CD14-positive monocyte (primary cell): ENCODE results near the gene TICRR. TPM values are rescaled to one million over a fixed set of nuclear protein-coding genes. Genes with fewer than 3 reads are reported as not detected.
"Not testable (repeated sequence)": the region's sequence is repeated elsewhere in the genome, so short reads cannot be mapped to it uniquely, and the experiment has no call there.

ENCODE experiments used
- DNase-seq, 3 donors: peaks; one replicate each; pipeline ENCODE4 v3.0.0-alpha.2; 2011 to 2022
- H2AFZ ChIP-seq: 2 replicates; pipeline ENCODE4 v1.6.0; 2012; ENCODE audit warnings: mild to moderate bottlenecking, low read depth, low read length, inconsistent platforms; ENCODE audit not compliant: insufficient read depth, poor library complexity, severe bottlenecking
- H3K27ac ChIP-seq, 2 donors: 1 replicate in 1 of 2; 2 replicates in 1 of 2; pipeline ENCODE4 v1.5.1; 2012 to 2013; ENCODE audit warnings: low read length in 2 of 2, control low read depth in 1 of 2, inconsistent platforms in 1 of 2, low read depth in 1 of 2, mild to moderate bottlenecking in 1 of 2
- H3K27me3 ChIP-seq, 2 donors: one replicate each; pipeline versions ENCODE4 v1.6.0 to v1.6.1; 2011 to 2013; ENCODE audit warnings: low read length in 2 of 2; ENCODE audit not compliant: control insufficient read depth in 2 of 2, insufficient read depth in 2 of 2
- H3K36me3 ChIP-seq, 2 donors: replicated peaks in 1 of 2; 1 replicate in 1 of 2; 2 replicates in 1 of 2; pipeline versions ENCODE4 v1.5.1 to v1.6.1; 2012 to 2013; ENCODE audit warnings: low read length in 2 of 2, control low read depth in 1 of 2, inconsistent platforms in 1 of 2, mild to moderate bottlenecking in 1 of 2; ENCODE audit not compliant: insufficient read depth in 2 of 2, control insufficient read depth in 1 of 2
- H3K4me1 ChIP-seq, 2 donors: 1 replicate in 1 of 2; 2 replicates in 1 of 2; pipeline versions ENCODE4 v1.5.1 to v1.6.1; 2012 to 2013; ENCODE audit warnings: low read length in 2 of 2, control low read depth in 1 of 2, inconsistent platforms in 1 of 2, mild to moderate bottlenecking in 1 of 2, moderate library complexity in 1 of 2; ENCODE audit not compliant: insufficient read depth in 2 of 2, control insufficient read depth in 1 of 2
- H3K4me2 ChIP-seq: replicated peaks from 2 replicates; pipeline ENCODE3; 2012; ENCODE audit warnings: low read length, moderate library complexity, mild to moderate bottlenecking; ENCODE audit not compliant: poor library complexity, severe bottlenecking; ENCODE audit errors: extremely low read depth
- H3K4me3 ChIP-seq, 3 experiments: fragments of 200-600 bp in 1 of 3; sonication (generic) in 1 of 3; replicated peaks in 1 of 3; 1 replicate in 2 of 3; 2 replicates in 1 of 3; pipeline ENCODE4 v1.5.1; 2011 to 2013; ENCODE audit warnings: low read length in 3 of 3, mild to moderate bottlenecking in 3 of 3, control low read depth in 2 of 3, low read depth in 2 of 3, inconsistent platforms in 1 of 3, moderate library complexity in 1 of 3
- H3K79me2 ChIP-seq: 2 replicates; pipeline ENCODE4 v1.6.0; 2012; ENCODE audit warnings: mild to moderate bottlenecking, control low read depth, inconsistent platforms, low read length, moderate library complexity; ENCODE audit not compliant: insufficient read depth
- H3K9ac ChIP-seq: 2 replicates; pipeline ENCODE4 v1.6.0; 2017; ENCODE audit warnings: low read length, mild to moderate bottlenecking; ENCODE audit not compliant: insufficient read depth, poor library complexity, severe bottlenecking
- H3K9me3 ChIP-seq, 2 donors: replicated peaks in 1 of 2; 1 replicate in 1 of 2; 2 replicates in 1 of 2; pipeline versions ENCODE4 v1.5.1 to v1.6.1; 2012 to 2013; ENCODE audit warnings: low read length in 2 of 2, control low read depth in 1 of 2; ENCODE audit not compliant: control insufficient read depth in 1 of 2, insufficient read depth in 1 of 2
- H4K20me1 ChIP-seq: 2 replicates; pipeline ENCODE4 v1.6.0; 2012; ENCODE audit warnings: mild to moderate bottlenecking, low read length, control low read depth, moderate library complexity; ENCODE audit not compliant: insufficient read depth
- H3K27ac Mint-ChIP-seq, 7 donors: one replicate each; pipeline ENCODE4 v1.8.0; 2020; ENCODE audit warnings: mild to moderate bottlenecking in 7 of 7, mixed read lengths in 7 of 7, moderate library complexity in 6 of 7, inconsistent platforms in 2 of 7
- H3K27me3 Mint-ChIP-seq, 3 donors: one replicate each; pipeline ENCODE4 v1.8.0; 2021 to 2022; ENCODE audit warnings: low read depth in 3 of 3, mild to moderate bottlenecking in 3 of 3, mixed read lengths in 3 of 3, moderate library complexity in 3 of 3, inconsistent platforms in 1 of 3
- H3K36me3 Mint-ChIP-seq, 2 donors: one replicate each; pipeline ENCODE4 v1.8.0; 2020; ENCODE audit warnings: mixed read lengths in 2 of 2, inconsistent platforms in 1 of 2, mild to moderate bottlenecking in 1 of 2
- H3K4me1 Mint-ChIP-seq: one replicate; pipeline ENCODE4 v1.8.0; 2020; ENCODE audit warnings: mild to moderate bottlenecking, mixed read lengths
- H3K4me3 Mint-ChIP-seq, 2 donors: one replicate each; pipeline ENCODE4 v1.8.0; 2020; ENCODE audit warnings: mild to moderate bottlenecking in 2 of 2, mixed read lengths in 2 of 2, moderate library complexity in 1 of 2
- H3K9me3 Mint-ChIP-seq, 7 donors: one replicate each; pipeline ENCODE4 v1.8.0; 2020 to 2022; ENCODE audit warnings: mixed read lengths in 7 of 7, mild to moderate bottlenecking in 6 of 7, moderate library complexity in 6 of 7, inconsistent platforms in 2 of 7
- WGBS: methylation state at CpG from one replicate; pipeline ENCODE4 v1.1.5; 2013; ENCODE audit warnings: missing lambda C conversion rate; ENCODE audit not compliant: insufficient coverage; 5-methylcytosine and 5-hydroxymethylcytosine counted together
- intact Hi-C, 2 donors: fragments of 100-400 bp; cut with micrococcal nuclease; formaldehyde crosslinking; loops; one replicate each; pipeline versions ENCODE4 v1.15.0 to v1.15.1; 2023
- polyA plus RNA-seq, 3 donors: library from polyadenylated mRNA; depleted of rRNA in 1 of 3; unstranded in 2 of 3; stranded (reverse) in 1 of 3; fragments of 300-500 nt in 2 of 3; fragments of >200 nt in 1 of 3; fragmentation: Illumina TruSeq in 2 of 3; gene quantifications; 1 replicate in 2 of 3; 2 replicates in 1 of 3; pipeline ENCODE4 v1.2.3, GENCODE V29; 2012 to 2021
- TF ChIP-seq, protein P1 (sequence below): fragments of 200-600 bp; IDR thresholded peaks from one replicate; pipeline ENCODE4 v1.8.0; 2022; ENCODE audit warnings: antibody characterized with exemption, mild to moderate bottlenecking

Gene TICRR
- polyA plus RNA-seq, 3 donors = not detected

DNA sequence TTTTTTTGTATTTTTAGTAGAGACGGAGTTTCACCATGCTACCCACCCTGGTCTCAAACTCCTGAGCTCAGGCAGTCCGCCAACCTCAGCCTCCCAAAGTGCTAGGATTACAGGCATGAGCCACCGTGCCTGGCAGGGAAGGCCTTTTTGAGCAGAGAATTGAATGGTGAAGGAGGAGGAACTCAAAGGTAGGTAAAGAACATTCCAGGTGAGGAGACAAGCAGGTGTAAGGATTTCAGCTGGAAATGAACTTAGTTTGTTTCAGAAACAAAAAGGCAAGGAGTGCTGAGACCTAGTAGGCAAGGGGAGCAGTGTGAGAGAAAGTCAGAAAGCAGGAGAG, 2.5 kb downstream of the TICRR start:
- Histone ChIP-seq H3K36me3 (peaks cover 3 to 18% of the 10 kb centered on the region in 2 donors), H2AFZ (no peak overlapping the region), H3K9me3 (no peaks in the 10 kb centered on the region), H3K9ac (no peak overlapping the region), H3K4me2 (no peak overlapping the region), H3K4me3 (no peak overlapping the region), H4K20me1 (no peaks in the 10 kb centered on the region), H3K79me2 (peaks cover 75% of the 10 kb centered on the region), H3K27ac (no peak overlapping the region), H3K4me1 (peaks cover 24 to 35% of the 10 kb centered on the region in 2 donors), H3K27me3 (no peaks in the 10 kb centered on the region)
- peaks cover 0 to 5% (median 3%) of the 10 kb centered on the region in 3 donors for H3K27me3 Mint-ChIP-seq
- peak overlapping the region in 3 of 7 donors; percentile 23 to 77 (median 37) for H3K27ac Mint-ChIP-seq
- H3K9me3 Mint-ChIP-seq = peaks cover 0 to 3% (median 0%) of the 10 kb centered on the region in 7 donors
- no peak for DNase-seq
- H3K4me1 Mint-ChIP-seq = peaks cover 41% of the 10 kb centered on the region
- TF ChIP-seq, protein P1, sequence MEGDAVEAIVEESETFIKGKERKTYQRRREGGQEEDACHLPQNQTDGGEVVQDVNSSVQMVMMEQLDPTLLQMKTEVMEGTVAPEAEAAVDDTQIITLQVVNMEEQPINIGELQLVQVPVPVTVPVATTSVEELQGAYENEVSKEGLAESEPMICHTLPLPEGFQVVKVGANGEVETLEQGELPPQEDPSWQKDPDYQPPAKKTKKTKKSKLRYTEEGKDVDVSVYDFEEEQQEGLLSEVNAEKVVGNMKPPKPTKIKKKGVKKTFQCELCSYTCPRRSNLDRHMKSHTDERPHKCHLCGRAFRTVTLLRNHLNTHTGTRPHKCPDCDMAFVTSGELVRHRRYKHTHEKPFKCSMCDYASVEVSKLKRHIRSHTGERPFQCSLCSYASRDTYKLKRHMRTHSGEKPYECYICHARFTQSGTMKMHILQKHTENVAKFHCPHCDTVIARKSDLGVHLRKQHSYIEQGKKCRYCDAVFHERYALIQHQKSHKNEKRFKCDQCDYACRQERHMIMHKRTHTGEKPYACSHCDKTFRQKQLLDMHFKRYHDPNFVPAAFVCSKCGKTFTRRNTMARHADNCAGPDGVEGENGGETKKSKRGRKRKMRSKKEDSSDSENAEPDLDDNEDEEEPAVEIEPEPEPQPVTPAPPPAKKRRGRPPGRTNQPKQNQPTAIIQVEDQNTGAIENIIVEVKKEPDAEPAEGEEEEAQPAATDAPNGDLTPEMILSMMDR = no peak
- peaks cover 11 to 26% of the 10 kb centered on the region in 2 donors for H3K36me3 Mint-ChIP-seq
- H3K4me3 Mint-ChIP-seq = no peak overlapping the region
- 93% methylated on average over 3 of the region's 3 CpGs for WGBS
- intact Hi-C loops = loop anchor here in 1 of 2 donors (10.0 kb wide), 3 partner anchors 243 to 1113 kb away; partner anchors contain the start of genes CIB1, GDPGP1, MRPL46 and MRPS11

DNA sequence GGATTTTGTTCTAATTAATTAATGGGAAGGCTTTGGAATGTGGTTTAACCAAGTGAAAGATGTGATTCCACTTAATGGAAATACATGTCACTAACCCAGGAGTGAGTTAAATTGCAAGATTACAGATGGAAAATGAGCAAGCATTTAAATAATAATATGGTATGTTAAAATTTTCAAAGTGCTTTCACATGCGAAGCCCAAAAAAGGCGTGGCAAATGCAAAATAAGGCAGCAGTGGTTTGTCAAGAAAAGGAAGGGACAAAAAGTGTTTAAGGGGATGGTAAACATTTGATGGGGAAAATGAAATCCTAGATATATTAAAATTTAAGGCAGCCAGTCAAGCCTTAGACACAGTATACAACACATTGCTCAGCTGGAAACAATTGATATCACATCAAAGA, 2.9 kb downstream of the TICRR start:
- Histone ChIP-seq H3K4me3 (no peak overlapping the region), H2AFZ (no peak overlapping the region), H3K36me3 (peaks cover 7 to 22% of the 10 kb centered on the region in 2 donors), H4K20me1 (no peaks in the 10 kb centered on the region), H3K4me1 (peaks cover 24 to 35% of the 10 kb centered on the region in 2 donors), H3K9ac (no peak overlapping the region), H3K27ac (no peak overlapping the region), H3K79me2 (peaks cover 78% of the 10 kb centered on the region), H3K9me3 (no peaks in the 10 kb centered on the region), H3K4me2 (no peak overlapping the region), H3K27me3 (no peaks in the 10 kb centered on the region)
- intact Hi-C loops = loop anchor here in 1 of 2 donors (10.0 kb wide), 3 partner anchors 243 to 1113 kb away; partner anchors contain the start of genes CIB1, GDPGP1, MRPL46 and MRPS11
- Mint-ChIP-seq H3K4me3 (no peak overlapping the region), H3K9me3 (no peaks in the 10 kb centered on the region), H3K36me3 (peaks cover 11 to 30% of the 10 kb centered on the region in 2 donors), H3K4me1 (peaks cover 41% of the 10 kb centered on the region), H3K27me3 (peaks cover 0 to 5% (median 0%) of the 10 kb centered on the region in 3 donors), H3K27ac (no peak overlapping the region)
- DNase-seq = no peak
- TF ChIP-seq, protein P1 = no peak
- WGBS = no CpG with 5 or more reads among the region's 2 CpGs

DNA sequence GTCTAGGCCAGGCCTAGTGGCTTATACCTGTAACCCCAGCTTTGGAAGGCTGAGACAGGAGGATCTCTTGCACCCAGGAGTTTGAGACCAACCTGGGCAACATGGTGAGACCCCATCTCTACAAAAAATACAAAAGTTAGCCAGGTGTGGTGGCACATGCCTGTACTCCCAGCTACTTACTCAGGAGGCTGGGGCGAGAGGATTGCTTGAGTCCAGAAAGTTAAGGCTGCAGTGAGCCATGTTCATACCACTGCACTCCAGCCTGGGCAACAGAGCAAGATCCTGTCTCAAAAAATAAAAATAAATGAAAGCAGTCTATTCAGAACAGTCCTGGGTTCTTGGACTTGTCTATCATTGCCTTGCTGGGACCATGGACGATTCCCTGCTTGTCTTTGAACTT, 5.5 kb downstream of the TICRR start:
- H3K27ac ChIP-seq, H3K27me3 ChIP-seq, H3K4me3 Mint-ChIP-seq, H3K9ac ChIP-seq, intact Hi-C loops, H4K20me1 ChIP-seq, H3K27me3 Mint-ChIP-seq, H3K4me2 ChIP-seq, H2AFZ ChIP-seq, DNase-seq, H3K4me3 ChIP-seq, H3K9me3 Mint-ChIP-seq, H3K9me3 ChIP-seq: not testable (repeated sequence)
- Mint-ChIP-seq H3K4me1 (peaks cover 34% of the 10 kb centered on the region), H3K27ac (peak overlapping the region in 2 of 7 donors; percentile 18 to 33), H3K36me3 (peaks cover 21 to 44% of the 10 kb centered on the region in 2 donors)
- Histone ChIP-seq H3K79me2 (peaks cover 96% of the 10 kb centered on the region), H3K4me1 (peaks cover 22 to 24% of the 10 kb centered on the region in 2 donors), H3K36me3 (peaks cover 29 to 47% of the 10 kb centered on the region in 2 donors)
- WGBS = 100% methylated on average over 1 of the region's 2 CpGs
